HG03457 (cell line): Measurements from ENCODE around the gene EXOC7.

Experiments
- ATAC-seq: cut with Tn5 transposase; IDR thresholded peaks from one replicate; pipeline ENCODE4 v1.9.1; 2021; ENCODE audit warnings: moderate number of reproducible peaks; ENCODE audit not compliant: unreplicated experiment

The EXOC7 gene

DNA sequence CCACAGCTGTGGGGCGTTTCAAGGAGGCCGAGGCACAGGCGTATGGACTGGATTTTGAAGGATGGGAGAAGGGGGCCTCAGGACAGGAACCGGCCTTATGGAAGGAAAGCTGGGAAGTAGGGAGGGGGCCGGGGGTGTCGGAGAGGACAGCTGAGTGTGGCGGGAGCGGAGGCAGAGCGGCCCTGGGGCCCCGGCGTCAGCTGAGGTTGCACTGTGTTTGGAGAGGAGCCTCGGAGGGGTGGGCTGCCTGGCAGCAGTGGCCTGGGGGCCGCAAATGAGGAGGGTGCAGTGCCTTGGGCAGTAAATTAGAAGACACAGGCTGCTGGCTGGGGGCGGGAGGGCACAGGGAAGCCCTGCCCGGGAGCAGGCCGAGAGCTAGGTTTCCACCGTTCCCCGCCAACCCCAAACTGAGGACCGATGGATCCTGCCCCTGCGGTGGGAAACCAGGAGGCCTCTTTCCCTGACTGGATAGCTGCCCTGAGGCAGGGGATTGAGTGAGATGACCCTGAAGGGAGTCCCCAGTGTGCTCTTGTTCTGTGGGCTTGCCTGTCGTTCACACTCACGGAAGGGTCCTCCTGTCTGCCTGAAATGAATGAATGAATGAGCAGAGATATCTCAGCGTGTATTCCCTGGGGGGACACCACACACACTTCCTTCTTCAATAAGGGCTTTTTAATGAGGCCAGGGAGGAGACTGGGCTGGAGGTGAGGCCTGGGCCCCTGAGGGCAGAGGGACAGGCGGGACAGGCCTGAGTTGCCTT, 19.0 kb upstream of the EXOC7 start:
- ATAC-seq, result no peak

DNA sequence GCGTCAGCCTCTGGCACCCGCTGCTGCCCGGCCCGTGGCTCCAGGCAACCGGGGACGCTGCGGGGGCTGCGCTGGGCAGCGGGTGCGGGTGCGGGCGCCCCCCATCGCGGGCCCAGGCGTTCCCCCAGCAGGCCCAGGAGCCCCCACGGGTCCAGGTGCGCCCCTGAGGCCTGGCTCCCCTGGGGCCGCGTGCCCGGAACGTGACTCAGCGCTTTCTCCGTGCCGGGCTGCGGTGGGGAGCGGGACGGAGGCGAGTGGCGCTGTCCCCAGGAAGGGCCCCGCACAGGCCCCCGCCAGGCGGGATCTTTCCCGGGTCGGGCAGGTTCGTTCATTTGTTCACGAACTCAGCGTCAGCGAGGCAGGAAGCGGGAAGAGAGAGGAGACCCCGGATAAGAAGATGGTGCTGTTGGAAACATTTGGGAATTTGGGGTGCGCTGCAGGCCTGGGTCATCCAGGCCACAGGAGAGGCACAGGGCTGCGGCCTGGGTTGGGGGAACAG, 18.4 kb upstream of the EXOC7 start:
- ATAC-seq, result no peak

DNA sequence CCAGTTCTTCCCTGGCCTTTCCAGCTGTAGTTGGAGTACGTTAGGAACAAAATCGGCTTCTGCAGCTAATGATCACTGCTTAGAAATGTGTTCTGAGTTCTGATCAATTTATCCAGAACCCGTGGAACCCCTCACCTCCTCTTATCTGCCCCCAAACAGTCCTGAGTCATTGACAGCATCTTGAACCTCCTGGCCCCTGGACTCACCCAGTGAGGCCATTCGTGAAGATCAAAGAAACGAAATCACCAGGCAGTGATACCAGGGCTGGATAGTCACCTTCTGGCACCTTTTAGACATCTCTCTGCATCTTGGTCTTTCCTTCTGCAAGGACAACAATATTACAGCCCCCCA, 17.0 kb upstream of the EXOC7 start:
- no peak for ATAC-seq

DNA sequence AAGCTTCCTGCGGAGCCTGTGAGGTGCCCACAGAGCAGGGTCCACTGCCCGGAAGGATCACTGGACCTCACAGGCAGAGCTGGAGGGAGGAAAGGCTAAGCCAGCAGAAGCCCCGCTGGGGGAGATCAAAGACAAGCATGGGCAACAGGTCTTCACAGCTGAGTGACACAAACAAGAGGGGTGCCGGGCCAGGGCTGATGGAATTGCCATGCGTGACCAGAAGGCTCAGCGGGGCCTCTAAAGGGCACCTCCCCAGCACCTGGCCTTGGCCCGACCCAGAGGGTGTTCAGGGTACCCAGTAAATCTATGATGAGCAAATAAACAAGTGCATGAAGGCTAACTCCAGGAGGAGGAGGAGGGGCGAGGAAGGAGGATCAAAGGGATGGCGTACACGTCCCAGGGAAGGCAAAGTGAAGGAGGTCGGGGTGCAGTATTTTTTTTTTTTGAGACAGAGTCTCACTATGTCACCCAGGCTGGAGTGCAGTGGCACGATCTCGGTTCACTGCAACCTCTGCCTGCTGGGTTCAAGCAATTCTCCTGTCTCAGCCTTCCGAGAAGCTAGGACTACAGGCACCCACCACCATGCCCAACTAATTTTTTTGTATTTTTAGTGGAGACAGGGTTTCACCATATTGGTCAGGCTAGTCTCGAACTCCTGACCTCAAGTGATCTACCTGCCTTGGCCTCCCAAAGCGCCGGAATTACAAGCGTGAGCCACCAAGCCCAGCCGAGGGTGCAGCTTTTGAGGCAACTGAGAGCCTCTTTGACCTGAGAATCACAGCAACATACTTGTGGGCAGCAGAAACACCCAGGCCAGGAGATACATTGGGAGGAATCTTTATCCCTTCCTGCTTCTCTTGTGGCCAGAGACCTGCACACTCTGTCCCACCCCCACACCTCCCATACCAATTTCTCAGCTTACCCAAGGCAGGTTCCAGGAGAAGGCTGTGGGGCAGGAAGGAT, 16.1 kb upstream of the EXOC7 start:
- no peak for ATAC-seq

DNA sequence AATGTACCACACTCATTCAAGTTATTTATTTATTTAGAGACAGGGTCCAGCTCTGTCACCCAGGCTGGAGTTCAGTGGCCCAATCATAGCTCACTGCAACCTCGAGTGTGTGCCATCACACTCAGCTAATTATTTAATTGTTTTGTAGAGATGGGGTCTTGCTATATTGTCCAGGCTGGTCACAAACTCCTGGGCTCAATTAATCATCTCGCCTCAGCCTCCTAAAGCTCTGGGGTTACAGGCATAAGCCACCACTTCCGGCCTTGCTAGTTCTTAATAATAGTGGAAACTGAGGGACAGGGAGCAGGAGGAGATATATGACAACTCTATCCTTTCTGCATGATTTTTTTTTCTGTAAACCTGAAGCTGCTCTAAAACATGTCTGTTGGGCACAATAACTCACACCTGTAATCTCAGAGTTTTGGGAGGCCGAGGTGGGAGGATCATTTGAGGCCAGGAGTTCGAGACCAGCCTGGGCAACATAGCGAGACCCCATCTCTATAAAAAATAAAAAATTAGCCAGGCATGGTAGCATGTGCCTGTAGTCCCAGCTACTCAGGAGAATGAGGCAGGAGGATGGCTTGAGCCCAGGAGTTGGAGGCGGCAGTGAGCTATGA, 11.7 kb upstream of the EXOC7 start:
- ATAC-seq, result no peak

DNA sequence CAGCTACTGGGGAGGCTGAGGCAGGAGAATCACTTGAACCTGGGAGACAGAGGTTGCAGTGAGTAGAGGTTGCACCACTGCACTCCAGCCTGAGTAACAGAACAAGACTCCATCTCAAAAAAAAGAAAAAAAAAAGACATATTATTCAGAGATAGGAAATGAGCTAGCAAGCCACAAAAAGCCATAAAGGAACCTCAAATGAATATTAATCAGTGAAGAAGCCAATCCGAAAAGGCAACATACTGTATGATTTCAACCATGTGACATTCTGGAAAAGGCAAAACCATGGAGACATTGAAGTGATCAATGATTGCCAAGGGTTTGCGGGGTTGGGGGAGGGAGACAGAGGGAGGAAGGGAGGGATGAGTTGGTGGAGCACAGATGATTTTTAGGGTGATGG, 8.4 kb upstream of the EXOC7 start:
- ATAC-seq, result no peak

DNA sequence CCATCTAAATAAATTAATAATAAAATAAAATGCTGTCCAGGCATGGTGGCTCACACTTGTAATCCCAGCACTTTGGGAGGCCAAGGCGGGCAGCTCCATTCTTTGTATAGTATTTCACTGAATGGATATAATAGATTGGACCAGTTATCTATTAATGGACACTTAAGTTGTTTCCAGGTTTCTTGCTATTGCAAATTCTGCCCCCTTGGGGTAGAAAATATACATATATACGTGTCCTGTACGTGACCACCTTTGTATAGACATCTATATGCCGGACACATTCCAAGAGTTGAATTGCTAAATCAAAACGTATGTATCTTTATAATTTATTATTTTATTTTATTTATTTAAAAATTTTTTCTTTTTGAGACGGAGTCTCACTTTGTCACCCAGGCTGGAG, 3.9 kb upstream of the EXOC7 start:
- no peak for ATAC-seq

DNA sequence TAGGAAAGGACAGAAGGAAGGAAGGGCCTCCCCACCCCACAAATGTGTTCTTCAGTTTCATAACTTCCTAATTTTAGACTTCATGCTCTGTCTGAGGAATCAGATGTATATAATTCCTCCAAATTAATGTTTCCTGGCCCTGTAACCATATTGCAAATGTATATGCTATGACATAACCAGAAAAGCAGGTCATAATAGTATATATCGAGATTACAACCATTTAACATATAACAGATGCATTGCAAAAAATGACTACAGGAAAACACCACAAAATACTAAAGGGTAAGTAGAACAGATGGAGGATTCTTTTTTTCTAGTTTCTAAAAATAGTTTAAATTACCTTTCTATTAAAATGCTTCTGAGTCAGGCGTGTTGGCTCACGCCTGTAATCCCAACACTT, 3.1 kb upstream of the EXOC7 start:
- no peak for ATAC-seq

DNA sequence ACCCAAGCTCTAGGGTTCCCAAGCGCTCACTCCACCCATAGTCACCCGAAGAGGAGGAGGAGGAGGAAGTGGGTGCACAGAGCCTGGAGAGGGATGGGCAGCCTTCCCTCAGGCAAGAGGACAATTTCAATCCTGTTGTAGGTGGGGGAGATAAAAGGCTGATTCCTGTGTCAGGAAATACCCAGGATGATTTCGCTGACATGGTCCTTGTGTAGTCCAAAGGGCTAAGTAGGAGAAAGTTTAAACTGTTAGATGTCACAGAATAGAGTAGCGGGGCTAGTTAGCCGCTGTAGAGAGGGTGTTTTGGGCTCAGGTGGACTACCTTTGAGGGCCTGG, 1.3 kb upstream of the EXOC7 start:
- no peak for ATAC-seq

DNA sequence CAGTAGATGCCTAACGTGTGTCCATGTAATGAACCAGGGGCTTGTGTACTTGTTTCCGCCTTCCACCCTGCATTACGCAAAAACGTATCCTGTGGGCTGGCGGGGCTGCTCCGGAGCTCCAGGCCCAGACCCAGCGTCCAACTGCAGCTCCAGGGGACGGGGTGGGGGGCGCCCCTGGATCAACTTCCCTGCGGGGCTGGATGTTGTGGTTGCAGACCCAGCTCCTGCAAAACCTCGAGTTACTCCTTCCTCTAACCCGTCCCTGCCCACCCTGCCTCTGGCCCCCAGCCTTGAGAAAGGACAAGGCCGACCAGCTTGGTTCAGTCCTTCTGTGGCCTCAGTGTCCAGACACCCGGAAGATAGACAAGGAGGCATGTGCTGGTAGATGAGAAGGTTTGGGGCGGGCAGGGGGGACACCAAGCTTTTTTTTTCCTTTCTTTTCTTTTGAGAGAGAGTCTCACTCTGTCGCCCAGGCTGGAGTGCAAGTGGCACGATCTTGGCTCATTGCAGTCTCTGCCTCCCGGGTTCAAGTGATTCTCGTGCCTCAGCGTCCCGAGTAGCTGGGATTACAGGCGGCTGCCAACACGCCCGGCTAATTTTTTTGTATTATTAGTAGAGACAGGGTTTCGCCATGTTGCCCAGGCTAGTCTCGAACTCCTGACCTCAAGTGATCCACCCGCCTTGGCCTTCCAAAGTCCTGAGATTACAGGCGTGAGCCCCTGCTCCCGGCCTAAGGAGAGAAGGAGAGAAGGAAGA, 731 bp upstream of the EXOC7 start:
- no peak for ATAC-seq

DNA sequence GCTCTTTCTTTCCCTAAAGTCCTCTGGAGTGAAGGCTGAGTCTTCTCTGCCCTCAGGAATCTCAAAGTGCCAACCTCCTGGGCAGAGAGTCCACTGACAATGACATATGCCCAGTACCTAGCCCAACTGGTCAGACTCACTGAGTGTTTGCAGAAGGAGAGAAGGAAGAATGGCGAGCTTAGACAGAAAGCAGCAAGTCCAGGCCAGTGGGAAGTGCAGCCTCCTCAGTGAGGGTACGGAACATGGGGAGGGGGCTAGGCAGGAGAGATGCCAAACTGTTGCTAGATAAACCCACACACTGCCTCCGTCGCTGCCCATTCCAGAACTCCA, 678 bp downstream of the EXOC7 start:
- no peak for ATAC-seq

DNA sequence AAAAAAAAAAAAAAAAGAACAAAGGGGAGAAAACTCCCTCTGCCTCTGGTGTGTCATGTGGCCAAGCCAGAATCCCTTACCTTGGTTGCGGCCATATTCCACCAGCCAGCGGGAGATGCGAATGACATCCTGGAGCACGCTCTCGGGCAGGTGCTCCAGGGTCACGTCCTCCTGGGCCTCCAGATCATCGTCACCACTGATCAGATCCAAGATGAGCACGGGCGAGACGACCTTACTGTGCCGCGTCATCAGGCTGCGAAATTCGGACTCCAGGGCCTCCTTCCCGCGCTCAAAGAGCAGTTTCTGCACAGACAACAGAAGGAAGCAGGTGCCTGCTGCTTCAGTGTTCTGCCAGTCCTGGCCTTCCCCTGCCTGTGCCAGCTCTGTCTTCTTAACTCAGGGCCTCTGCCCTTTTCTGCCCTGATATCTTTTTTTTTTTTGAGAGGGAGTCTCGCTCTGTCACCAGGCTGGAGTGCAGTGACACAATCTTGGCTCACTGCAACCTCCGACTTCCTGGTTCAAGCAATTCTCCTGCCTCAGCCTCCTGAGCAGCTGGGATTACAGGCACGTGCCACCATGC, 5.8 kb downstream of the EXOC7 start:
- no peak for ATAC-seq

DNA sequence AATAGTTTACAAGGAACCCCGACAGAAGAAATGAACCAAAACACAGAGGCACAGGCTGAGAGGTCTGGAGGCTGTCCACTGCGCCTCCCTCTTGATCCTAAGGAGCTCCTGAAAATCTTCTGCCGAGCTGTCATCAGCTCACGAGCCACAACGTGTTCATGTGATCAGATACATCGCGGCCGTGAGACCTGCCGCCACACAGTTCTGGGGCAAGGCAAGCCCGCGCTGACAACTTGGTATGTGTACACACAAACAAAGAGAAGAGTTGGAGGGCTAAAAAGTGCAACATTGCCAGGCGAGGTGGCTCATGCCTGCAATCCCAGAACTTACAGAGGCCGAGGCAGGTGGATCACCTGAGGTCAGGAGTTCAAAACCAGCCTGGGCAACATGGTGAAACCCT, 7.6 kb downstream of the EXOC7 start:
- ATAC-seq, result no peak

DNA sequence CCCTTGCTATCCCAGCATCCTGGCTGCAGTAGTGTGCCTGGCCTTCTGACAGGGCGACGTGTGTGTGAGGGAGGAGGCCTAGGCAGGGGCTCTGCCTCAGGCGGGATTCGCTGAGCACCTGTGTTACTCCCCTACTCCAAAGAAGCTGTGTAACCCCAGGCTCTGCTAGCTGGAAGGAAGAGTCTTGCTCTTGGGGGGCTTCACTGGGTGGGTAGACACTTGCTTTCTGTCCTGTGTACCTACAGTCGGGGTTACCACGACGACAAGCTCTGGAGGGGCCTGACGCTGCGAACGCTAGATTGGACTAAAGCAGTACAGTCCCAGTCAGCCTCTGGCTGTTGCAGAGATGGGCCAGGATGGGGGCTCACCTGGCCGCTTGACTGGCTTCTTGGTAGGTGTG, 9.5 kb downstream of the EXOC7 start:
- no peak for ATAC-seq

DNA sequence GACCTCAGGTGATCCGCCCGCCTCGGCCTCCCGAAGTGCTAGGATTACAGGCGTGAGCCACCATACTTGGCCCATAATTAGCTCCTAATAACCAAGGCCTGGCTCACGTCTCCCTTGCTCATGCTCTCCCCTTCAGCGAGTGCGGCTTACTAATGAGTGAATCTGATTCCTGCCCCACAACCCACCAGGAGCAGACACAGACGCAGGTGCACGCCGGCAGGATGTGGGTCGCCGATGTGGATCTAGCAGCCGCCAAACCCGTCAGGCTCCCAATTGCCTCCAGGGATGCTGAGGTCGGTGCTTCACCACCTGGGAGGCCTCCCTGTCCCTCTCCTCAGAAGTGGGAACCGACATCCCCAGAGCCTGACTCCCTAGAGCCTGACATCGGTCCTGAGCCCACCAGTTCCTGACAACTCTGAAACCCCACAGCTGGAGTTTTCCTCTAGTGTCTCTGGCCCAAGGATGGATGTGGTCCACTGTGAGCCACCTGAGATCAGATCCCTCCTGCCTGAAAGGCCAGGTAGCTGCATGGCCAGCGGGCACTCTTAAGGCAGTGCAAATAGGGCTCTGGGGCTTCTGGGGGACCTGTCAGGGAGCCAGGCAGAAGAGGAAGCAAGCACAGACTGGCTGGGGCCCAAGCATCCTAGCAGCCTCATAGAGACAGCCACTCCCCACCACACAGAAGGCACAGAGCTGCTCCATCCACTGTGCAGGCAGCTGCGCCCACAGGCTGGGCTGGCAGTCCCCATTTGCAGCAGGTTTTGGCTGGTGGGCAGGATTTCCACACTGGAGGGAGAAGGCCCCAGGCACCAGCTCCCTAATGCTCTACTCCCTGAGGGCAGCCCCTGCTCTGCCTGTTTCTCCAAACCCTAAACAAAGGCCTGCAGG, 10.8 kb downstream of the EXOC7 start:
- ATAC-seq, result no peak

DNA sequence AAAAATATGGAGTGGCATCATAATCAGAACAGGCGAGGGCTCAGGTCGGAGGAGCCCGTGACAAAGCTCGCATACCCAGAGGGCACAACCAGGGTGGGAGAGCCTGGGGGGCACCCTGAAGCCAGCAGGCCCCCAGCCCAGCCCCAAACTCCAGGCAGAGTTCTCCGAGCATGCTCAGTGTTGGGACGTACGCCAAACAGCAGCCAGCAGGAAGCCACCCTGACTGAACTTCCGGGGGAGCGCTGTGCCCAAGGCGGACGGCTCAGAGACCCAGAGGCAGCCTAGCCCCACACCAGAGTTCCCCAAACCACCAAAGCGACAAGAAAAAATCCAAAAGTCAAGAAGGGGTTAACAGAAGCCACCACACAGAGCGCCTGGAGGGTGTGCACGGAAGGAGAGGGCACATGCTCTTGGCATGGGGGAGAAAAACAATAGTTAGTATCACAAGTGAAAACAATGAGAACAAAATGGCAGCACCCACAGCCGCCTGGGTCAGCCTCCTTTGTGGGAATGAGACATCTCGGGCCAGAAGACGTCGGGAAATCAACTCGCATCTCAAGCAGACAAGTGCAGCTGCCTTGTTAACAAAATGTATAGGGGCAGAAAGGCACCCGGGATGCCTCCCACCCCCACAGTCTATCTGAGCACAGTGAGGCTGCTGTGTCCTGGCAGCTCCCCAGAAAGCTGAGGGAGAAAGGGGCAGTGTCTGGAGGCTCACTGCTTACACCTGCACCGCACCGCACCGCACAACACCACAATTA, 11.9 kb downstream of the EXOC7 start:
- no peak for ATAC-seq

DNA sequence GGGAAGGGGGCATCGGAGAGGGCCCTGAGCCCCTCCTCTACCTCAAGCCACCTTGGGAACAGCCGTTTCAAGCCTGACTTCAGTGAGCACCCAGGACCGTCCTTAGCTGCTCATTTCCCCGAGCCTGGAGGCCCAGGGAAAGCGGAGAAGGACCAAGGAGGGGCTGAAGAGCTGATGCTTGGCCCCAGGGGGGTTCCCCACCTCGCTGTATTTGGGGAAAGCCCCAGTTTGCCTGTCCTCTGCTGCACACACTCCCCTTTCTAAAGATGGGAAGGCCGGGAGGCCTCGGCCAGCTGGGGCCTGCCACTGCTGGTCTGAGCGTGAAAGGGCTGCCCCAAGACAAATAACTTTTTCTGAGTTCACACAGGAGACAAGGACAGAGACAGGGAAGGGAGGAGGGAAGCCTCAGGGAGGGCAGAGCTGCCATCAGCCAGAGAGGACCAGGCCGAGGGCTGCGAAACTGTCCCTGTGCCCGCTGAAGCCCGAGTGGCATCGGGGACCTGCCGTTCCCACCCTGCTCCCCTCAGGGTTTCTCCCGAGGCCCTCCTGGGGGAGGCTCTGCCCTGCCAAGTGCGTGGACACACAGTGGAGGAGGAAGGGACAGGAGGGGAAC, 13.0 kb downstream of the EXOC7 start:
- no peak for ATAC-seq

DNA sequence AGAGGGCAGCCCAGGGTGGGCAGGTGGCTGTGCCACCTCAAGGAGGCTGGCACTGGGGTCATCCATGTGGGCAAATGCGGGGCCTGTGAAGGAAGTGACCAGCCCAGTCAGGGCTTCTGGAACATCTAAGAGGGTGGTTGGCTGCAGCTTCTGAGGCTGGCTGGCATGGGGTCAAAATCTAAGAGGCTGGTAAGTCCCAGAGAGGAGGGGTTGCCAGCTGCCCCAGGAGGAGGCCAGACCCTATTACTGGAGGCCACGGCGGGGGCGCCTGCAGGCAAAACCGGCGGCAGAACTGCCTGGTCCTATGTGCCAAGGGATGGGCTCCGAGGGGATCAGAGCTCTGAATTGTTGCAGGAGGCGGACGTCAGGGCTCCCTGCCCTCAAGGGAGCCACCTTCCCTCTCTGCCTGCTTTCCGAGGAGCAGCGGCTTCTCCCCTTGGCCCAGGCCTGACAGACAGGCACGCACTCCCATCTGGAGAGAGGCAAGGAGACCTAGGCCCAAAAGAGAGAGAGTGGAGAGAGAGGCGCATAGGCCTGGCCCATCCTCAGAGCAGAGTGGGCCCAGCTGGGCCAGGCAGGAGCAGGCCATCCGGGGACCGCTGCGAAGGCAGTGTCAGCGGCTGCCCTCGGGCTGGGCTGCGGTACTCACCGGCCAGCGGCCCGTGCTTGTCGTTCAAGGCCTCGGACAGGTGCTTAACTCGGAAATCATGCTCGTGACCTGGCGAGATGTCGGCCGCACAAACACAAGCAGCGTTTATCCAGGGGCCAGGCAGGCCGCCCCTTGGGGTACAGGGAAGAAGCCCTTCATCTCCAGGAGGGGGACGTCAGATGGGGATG, 13.7 kb downstream of the EXOC7 start:
- no peak for ATAC-seq
